ENCODE data around the gene KRT73.

KRT73 gene

GRCh38 chr12:52618216-52618615 lies at the start of gene KRT73:
Gene KRT73 (minus strand): TSS chr12:52618559. CDS start chr12:52618524, 35 bp downstream.
- ChIA-PET POLR2A (no interaction called here), CTCF (interaction anchor here (1.2 kb wide), 1 partner anchor 14 kb away, joined by 3 read pairs; no protein-coding TSS in a partner anchor)
- TF ChIP-seq, protein P1, sequence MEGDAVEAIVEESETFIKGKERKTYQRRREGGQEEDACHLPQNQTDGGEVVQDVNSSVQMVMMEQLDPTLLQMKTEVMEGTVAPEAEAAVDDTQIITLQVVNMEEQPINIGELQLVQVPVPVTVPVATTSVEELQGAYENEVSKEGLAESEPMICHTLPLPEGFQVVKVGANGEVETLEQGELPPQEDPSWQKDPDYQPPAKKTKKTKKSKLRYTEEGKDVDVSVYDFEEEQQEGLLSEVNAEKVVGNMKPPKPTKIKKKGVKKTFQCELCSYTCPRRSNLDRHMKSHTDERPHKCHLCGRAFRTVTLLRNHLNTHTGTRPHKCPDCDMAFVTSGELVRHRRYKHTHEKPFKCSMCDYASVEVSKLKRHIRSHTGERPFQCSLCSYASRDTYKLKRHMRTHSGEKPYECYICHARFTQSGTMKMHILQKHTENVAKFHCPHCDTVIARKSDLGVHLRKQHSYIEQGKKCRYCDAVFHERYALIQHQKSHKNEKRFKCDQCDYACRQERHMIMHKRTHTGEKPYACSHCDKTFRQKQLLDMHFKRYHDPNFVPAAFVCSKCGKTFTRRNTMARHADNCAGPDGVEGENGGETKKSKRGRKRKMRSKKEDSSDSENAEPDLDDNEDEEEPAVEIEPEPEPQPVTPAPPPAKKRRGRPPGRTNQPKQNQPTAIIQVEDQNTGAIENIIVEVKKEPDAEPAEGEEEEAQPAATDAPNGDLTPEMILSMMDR (IDR thresholded peaks at IDR 0.05; ENCODE audit: control extremely low read depth, extremely low read depth, low read depth, missing control alignments), result no peak

GRCh38 chr12:52667931-52668330 lies 49.6 kb upstream of the KRT73 start:
- CTCF ChIA-PET, result interaction anchor here (1.0 kb wide), 1 partner anchor 12 kb away, joined by 3 read pairs; no protein-coding TSS in a partner anchor
- TF ChIP-seq, protein P1 (IDR thresholded peaks at IDR 0.05; ENCODE audit: control extremely low read depth, extremely low read depth, low read depth, missing control alignments), result no peak
- POLR2A ChIA-PET, result no interaction called here
- no peak for DNase-seq (ENCODE audit: extremely low spot score)

More at GRCh38 chr12:52618216-52618615, at the start of gene KRT73:
- DNase-seq (ENCODE audit: extremely low spot score), result no peak

DNA sequence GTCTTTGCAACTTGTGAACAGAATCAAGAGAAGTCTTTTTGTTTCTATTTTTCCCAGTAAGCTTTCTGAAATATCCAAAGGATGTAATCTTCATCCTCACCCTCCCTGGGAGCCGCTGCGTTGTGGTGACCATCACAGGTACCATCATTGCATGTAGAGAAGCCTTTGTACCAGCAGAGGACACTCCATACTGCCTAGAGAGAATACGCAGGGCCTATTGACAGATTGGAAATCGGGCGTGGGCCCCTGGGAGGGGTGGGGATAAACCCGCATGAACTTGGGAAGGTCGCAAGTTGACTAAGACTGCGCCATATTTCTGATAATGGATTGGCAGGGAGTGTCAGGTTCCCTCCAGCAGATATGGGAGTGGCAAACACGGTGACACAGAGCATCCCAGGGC lies 49.1 kb upstream of the KRT73 start:
- DNase-seq (ENCODE audit: extremely low spot score), result no peak
- ChIA-PET POLR2A (no interaction called here), CTCF (interaction anchor here (1.0 kb wide), 1 partner anchor 12 kb away, joined by 3 read pairs; no protein-coding TSS in a partner anchor)
- TF ChIP-seq, protein P1 (IDR thresholded peaks at IDR 0.05; ENCODE audit: control extremely low read depth, extremely low read depth, low read depth, missing control alignments), result no peak

DNA sequence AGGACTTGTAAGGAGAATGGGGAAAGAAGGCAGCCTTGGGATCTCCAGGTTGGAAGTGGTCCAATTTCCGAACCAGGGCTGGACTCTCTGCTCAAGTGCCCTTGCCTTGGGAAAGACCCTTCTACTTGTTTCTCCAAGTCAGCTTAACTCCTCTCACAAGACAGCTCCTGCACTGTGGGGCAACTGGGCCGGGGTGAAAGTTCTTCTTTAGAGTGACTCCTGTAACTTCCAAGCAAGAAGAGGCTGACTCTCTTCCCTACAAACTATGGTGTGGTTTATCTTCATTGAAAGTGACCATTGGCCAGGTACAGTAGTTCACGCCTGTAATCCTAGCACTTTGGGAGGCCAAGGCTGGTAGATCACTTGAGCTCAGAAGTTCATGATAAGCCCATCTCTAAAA lies 48.1 kb upstream of the KRT73 start:
- DNase-seq (ENCODE audit: extremely low spot score), result no peak
- TF ChIP-seq, protein P1 (IDR thresholded peaks at IDR 0.05; ENCODE audit: control extremely low read depth, extremely low read depth, low read depth, missing control alignments), result no peak
- POLR2A ChIA-PET, result no interaction called here
- CTCF ChIA-PET, result no interaction called here

GRCh38 chr12:52663420-52663819 lies 45.1 kb upstream of the KRT73 start:
- TF ChIP-seq, protein P1 (IDR thresholded peaks at IDR 0.05; ENCODE audit: control extremely low read depth, extremely low read depth, low read depth, missing control alignments), result no peak
- POLR2A ChIA-PET, result no interaction called here
- no peak for DNase-seq (ENCODE audit: extremely low spot score)
- CTCF ChIA-PET, result interaction anchor here (1.0 to 1.2 kb wide), 2 partner anchors 9 to 30 kb away, joined by 3 read pairs; no protein-coding TSS in a partner anchor

DNA sequence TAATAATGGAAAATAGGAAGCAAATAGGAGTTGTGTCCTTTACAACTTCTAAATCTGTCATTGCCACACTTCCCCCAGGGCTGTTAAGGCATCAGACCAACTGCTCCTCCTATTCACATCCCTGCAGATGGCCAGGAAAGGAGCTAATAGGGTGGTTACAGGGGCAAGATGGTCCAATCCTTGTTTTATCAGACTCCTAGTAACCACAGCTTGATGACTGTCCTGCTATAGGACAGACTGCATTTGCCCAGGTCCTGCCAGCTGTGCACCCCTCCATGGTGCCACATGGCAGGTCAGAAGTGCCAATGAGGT lies 44.5 kb upstream of the KRT73 start:
- POLR2A ChIA-PET, result no interaction called here
- no peak for DNase-seq (ENCODE audit: extremely low spot score)
- CTCF ChIA-PET, result interaction anchor here (1.2 kb wide), 1 partner anchor 10 kb away, joined by 3 read pairs; no protein-coding TSS in a partner anchor
- TF ChIP-seq, protein P1 (IDR thresholded peaks at IDR 0.05; ENCODE audit: control extremely low read depth, extremely low read depth, low read depth, missing control alignments), result no peak

Measured in GM10248 (cell line).